PC-3 (cell line): ENCODE data around the gene STARD9. TPM values are rescaled to one million over a fixed set of nuclear protein-coding genes. Genes with fewer than 3 reads are reported as not detected.
"Not testable (repeated sequence)": the region's sequence is repeated elsewhere in the genome, so short reads cannot be mapped to it uniquely, and the experiment has no call there.

Experiments used
- ATAC-seq: fragments of 200-7000 bp; cut with Tn5 transposase; 2 replicates; pipeline ENCODE4 v1.9.1; 2020; ENCODE audit warnings: mild to moderate bottlenecking, moderate library complexity
- BruUV-seq: library from RNA; stranded (reverse); fragments of 400-500 nt; replicated peaks from 2 replicates; lab custom pipeline; 2021; lab: Mats Ljungman, UMichigan
- CTCF ChIA-PET: fragments of 300-600 bp; sonication (Branson Sonifier 250); formaldehyde crosslinking; loops from one replicate; lab custom pipeline; 2022; ENCODE audit warnings: antibody characterized with exemption; lab: Charles Lee
- POLR2A ChIA-PET: fragments of 300-600 bp; sonication (Branson Sonifier 250); formaldehyde crosslinking; loops from one replicate; lab custom pipeline; 2022; ENCODE audit warnings: antibody characterized with exemption; ENCODE audit not compliant: unreplicated experiment; lab: Charles Lee
- DNase-seq: peaks from one replicate; pipeline ENCODE4 v3.0.0-alpha.2; 2015
- H2AFZ ChIP-seq: fragments of 300-600 bp; sonication (generic); 2 replicates; pipeline ENCODE4 v1.6.0; 2016; ENCODE audit warnings: antibody characterized with exemption, low read length
- H3F3A ChIP-seq: fragments of 300-600 bp; sonication (generic); one replicate; pipeline ENCODE4 v1.6.0; 2017; ENCODE audit warnings: antibody characterized with exemption, low read length, control low read depth, mild to moderate bottlenecking; ENCODE audit not compliant: unreplicated experiment
- H3K27ac ChIP-seq: fragments of 300-600 bp; sonication (generic); 2 replicates; pipeline ENCODE4 v1.5.1; 2016; ENCODE audit warnings: mild to moderate bottlenecking, low read length
- H3K27me3 ChIP-seq: fragments of 300-600 bp; sonication (generic); 2 replicates; pipeline ENCODE4 v1.6.1; 2016; ENCODE audit warnings: low read length, mixed read lengths
- H3K36me3 ChIP-seq: fragments of 300-600 bp; sonication (generic); 2 replicates; pipeline ENCODE4 v1.6.1; 2016; ENCODE audit warnings: low read depth, mixed run types, low read length, mixed read lengths
- H3K4me1 ChIP-seq: fragments of 300-600 bp; sonication (generic); 2 replicates; pipeline ENCODE4 v1.5.1; 2016; ENCODE audit warnings: low read length; ENCODE audit not compliant: insufficient read depth
- H3K4me2 ChIP-seq: fragments of 300-600 bp; sonication (generic); 2 replicates; pipeline ENCODE4 v1.6.0; 2016; ENCODE audit warnings: low read length
- H3K4me3 ChIP-seq: fragments of 300-600 bp; sonication (generic); 2 replicates; pipeline ENCODE4 v1.5.1; 2016; ENCODE audit warnings: mild to moderate bottlenecking, low read length, mixed read lengths
- H3K79me2 ChIP-seq: fragments of 300-600 bp; sonication (generic); 2 replicates; pipeline ENCODE4 v1.6.1; 2017; ENCODE audit warnings: low read length, mixed read lengths
- H3K9ac ChIP-seq: fragments of 300-600 bp; sonication (generic); 2 replicates; pipeline ENCODE4 v1.6.0; 2016; ENCODE audit warnings: mild to moderate bottlenecking, low read length
- H3K9me2 ChIP-seq: fragments of 300-600 bp; sonication (generic); replicated peaks from 2 replicates; pipeline ENCODE4 v1.6.1; 2016; ENCODE audit warnings: mixed run types, low read length, mixed read lengths
- H3K9me3 ChIP-seq: fragments of 300-600 bp; sonication (generic); 2 replicates; pipeline ENCODE4 v1.6.1; 2016; ENCODE audit warnings: low read length, mixed read lengths
- H4K20me1 ChIP-seq: fragments of 300-600 bp; sonication (generic); 2 replicates; pipeline ENCODE4 v1.6.1; 2016; ENCODE audit warnings: low read length, mixed read lengths
- EZH2 ChIP-seq: fragments of 300-600 bp; sonication (generic); IDR thresholded peaks from one replicate; pipeline ENCODE4 v1.6.1; 2017; ENCODE audit warnings: antibody characterized with exemption, mild to moderate bottlenecking, low read length; ENCODE audit not compliant: unreplicated experiment
- EZH2phosphoT487 ChIP-seq: fragments of 300-600 bp; sonication (generic); IDR thresholded peaks from 2 replicates; pipeline ENCODE4 v1.6.1; 2018; ENCODE audit warnings: mild to moderate bottlenecking, antibody characterized with exemption, low read length, borderline replicate concordance
- intact Hi-C: fragments of 100-400 bp; cut with micrococcal nuclease; formaldehyde crosslinking; loops from 2 replicates; pipeline ENCODE4 v1.9.0; 2023
- total RNA-seq: library from RNA; depleted of rRNA; stranded (reverse); fragments of >200 nt; gene quantifications from 2 replicates; pipeline ENCODE4 v1.2.3, GENCODE V29; 2014; rRNA removed
- TF ChIP-seq, protein P1 (sequence below): fragments of 300-600 bp; sonication (generic); conservative IDR thresholded peaks from 2 replicates; pipeline ENCODE4 v1.5.1; 2017; ENCODE audit warnings: antibody characterized with exemption, low read depth, mild to moderate bottlenecking, low read length

The STARD9 gene
- total RNA-seq, 1 experiment from 2014 or later = 5.0 TPM

DNA sequence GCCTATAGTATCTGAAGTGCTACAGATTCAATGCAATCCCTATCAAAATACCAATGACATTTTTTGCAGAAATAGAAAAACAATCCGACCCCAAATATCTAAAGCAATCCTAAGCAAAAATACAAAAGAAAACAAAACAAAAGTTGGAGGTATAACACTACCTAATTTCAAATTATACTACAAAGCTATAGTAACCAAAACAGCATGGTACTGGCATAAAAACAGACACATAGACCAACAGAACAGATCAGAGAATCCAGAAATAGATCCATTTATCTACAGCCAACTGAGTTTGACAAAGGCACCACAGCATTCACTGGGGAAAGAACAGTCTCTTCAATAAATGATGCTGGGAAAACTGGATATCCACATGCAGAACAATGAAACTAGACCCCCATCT is 185.4 kb downstream of the STARD9 start:
- Histone ChIP-seq H4K20me1 (no peaks in the 10 kb centered on the region), H3K4me2 (no peak overlapping the region), H3K27ac (no peak overlapping the region), H3F3A (no peaks in the 10 kb centered on the region), H3K79me2 (no peaks in the 10 kb centered on the region), H3K9ac (no peak overlapping the region), H3K9me2 (no peaks in the 10 kb centered on the region), H3K9me3 (peaks cover 15% of the 10 kb centered on the region), H3K27me3 (no peaks in the 10 kb centered on the region), H3K4me1 (no peaks in the 10 kb centered on the region), H3K36me3 (peaks cover 13% of the 10 kb centered on the region; the same call in 1 of the 2 replicates), H3K4me3 (no peak overlapping the region), H2AFZ (no peak overlapping the region)
- no peak for DNase-seq
- ChIA-PET POLR2A (no interaction called here), CTCF (no interaction called here)
- no TSS peak for BruUV-seq
- ATAC-seq = no peak
- no peak for TF ChIP-seq EZH2
- TF ChIP-seq, protein P1, sequence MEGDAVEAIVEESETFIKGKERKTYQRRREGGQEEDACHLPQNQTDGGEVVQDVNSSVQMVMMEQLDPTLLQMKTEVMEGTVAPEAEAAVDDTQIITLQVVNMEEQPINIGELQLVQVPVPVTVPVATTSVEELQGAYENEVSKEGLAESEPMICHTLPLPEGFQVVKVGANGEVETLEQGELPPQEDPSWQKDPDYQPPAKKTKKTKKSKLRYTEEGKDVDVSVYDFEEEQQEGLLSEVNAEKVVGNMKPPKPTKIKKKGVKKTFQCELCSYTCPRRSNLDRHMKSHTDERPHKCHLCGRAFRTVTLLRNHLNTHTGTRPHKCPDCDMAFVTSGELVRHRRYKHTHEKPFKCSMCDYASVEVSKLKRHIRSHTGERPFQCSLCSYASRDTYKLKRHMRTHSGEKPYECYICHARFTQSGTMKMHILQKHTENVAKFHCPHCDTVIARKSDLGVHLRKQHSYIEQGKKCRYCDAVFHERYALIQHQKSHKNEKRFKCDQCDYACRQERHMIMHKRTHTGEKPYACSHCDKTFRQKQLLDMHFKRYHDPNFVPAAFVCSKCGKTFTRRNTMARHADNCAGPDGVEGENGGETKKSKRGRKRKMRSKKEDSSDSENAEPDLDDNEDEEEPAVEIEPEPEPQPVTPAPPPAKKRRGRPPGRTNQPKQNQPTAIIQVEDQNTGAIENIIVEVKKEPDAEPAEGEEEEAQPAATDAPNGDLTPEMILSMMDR = no peak
- no peak for TF ChIP-seq EZH2phosphoT487
- intact Hi-C loops = no loop called here

DNA sequence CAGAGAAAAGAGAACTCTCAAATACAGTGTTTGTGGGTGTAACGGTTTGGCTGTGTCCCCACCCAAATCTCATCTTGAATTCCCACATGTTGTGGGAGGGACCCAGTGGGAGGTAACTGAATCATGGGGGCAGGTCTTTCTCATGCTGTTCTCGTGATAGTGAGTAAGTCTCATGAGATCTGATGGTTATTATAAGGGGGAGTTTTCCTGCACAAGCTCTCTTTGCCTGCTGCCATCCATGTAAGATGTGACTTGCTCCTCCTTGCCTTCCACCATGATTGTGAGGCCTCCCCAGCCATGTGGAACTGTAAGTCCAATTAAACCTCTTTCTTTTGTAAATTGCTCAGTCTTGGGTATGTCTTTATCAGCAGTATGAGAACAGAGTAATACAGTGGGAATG is 186.4 kb downstream of the STARD9 start:
- H3K4me2 ChIP-seq, DNase-seq, H2AFZ ChIP-seq, BruUV-seq, CTCF ChIA-PET, H3K27ac ChIP-seq, H3K9me2 ChIP-seq, H3K79me2 ChIP-seq, ATAC-seq, H3K27me3 ChIP-seq, intact Hi-C loops, H3K4me3 ChIP-seq, H3K9ac ChIP-seq, POLR2A ChIA-PET, H3K4me1 ChIP-seq, H4K20me1 ChIP-seq, H3F3A ChIP-seq: not testable (repeated sequence)
- peaks cover 15% of the 10 kb centered on the region for H3K9me3 ChIP-seq
- H3K36me3 ChIP-seq = peaks cover 13% of the 10 kb centered on the region; the same call in 1 of the 2 replicates

- H3K4me2 ChIP-seq, H4K20me1 ChIP-seq, intact Hi-C loops, POLR2A ChIA-PET, H3K27me3 ChIP-seq, H3K27ac ChIP-seq, H3K9me2 ChIP-seq, ATAC-seq, H3K4me3 ChIP-seq, H2AFZ ChIP-seq, BruUV-seq, H3F3A ChIP-seq, DNase-seq, H3K4me1 ChIP-seq, CTCF ChIA-PET, H3K9ac ChIP-seq, H3K79me2 ChIP-seq: not testable (repeated sequence)
- peaks cover 13% of the 10 kb centered on the region; the same call in 1 of the 2 replicates for H3K36me3 ChIP-seq
- peaks cover 15% of the 10 kb centered on the region for H3K9me3 ChIP-seq
Observed at GRCh38 chr15:42764154-42764731, 188.8 kb downstream of the STARD9 start.

DNA sequence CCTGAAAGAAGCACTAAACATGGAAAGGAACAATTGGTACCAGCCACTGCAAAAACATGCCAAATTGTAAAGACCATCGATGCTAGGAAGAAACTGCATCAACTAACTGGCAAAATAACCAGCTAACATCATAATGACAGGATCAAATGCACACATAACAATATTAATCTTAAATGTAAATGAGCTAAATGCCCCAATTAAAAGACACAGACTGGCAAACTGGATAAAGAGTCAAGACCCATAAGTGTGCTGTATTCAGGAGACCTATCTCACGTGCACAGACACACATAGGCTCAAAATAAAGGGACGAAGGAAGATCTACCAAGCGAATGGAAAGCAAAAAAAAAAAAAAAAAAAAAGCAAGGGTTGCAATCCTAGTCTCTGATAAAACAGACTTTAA is 190.7 kb downstream of the STARD9 start:
- H3K9me3 ChIP-seq, BruUV-seq, ATAC-seq, H3F3A ChIP-seq, CTCF ChIA-PET, H3K27ac ChIP-seq, H3K36me3 ChIP-seq, H2AFZ ChIP-seq, H3K4me3 ChIP-seq, DNase-seq, H3K79me2 ChIP-seq, POLR2A ChIA-PET, H3K4me1 ChIP-seq, H4K20me1 ChIP-seq, intact Hi-C loops, H3K27me3 ChIP-seq, H3K9ac ChIP-seq, H3K9me2 ChIP-seq, H3K4me2 ChIP-seq: not testable (repeated sequence)

Other genes starting within 250 kb of the STARD9 start
- 0.40 TPM in 1 of 2 replicates, not detected in the other for gene CAPN3, start 216.1 kb upstream of the STARD9 start, total RNA-seq
- 25.6 and 26.8 TPM in 2 replicates for gene ZNF106, start 84.5 kb upstream of the STARD9 start, total RNA-seq
- 40.2 and 45.1 TPM in 2 replicates for gene SNAP23, start 80.0 kb upstream of the STARD9 start, total RNA-seq
- 9.1 and 19.0 TPM in 2 replicates for gene LRRC57, start 26.8 kb upstream of the STARD9 start, total RNA-seq
- gene HAUS2, start 26.8 kb upstream of the STARD9 start, total RNA-seq = 36.5 and 44.1 TPM in 2 replicates
- gene CDAN1, start 161.5 kb downstream of the STARD9 start, total RNA-seq = 32.5 and 38.6 TPM in 2 replicates